H1 (cell line): Measurements from ENCODE around the gene CAMKK2. TPM values are rescaled to one million over a fixed set of nuclear protein-coding genes. Genes with fewer than 3 reads are reported as not detected.
"Not testable (repeated sequence)": the region's sequence is repeated elsewhere in the genome, so short reads cannot be mapped to it uniquely, and the experiment has no call there.

Experiments used
- CTCF ChIA-PET: fragments of 300-600 bp; sonication (Branson Sonifier 250); formaldehyde crosslinking; loops from one replicate; lab custom pipeline; 2021; ENCODE audit not compliant: partially characterized antibody; lab: Charles Lee
- POLR2A ChIA-PET: fragments of 300-600 bp; sonication (Branson Sonifier 250); formaldehyde crosslinking; loops from one replicate; lab custom pipeline; 2021; ENCODE audit warnings: inconsistent platforms; ENCODE audit not compliant: partially characterized antibody; lab: Charles Lee
- DNase-seq, 2 experiments: peaks; one replicate each; pipeline versions ENCODE4 v3.0.0 to v3.0.0-alpha.2; 2010 to 2022; ENCODE audit warnings: low spot score in 2 of 2, low read depth in 1 of 2, mixed read lengths in 1 of 2
- FAIRE-seq: peaks from 2 replicates; lab custom pipeline; 2011; peaks lifted over from hg19 to GRCh38; lab: Jason Lieb, UNC
- H2AFZ ChIP-seq: 2 replicates; pipeline ENCODE4 v1.8.1; 2012; ENCODE audit warnings: low read length, inconsistent platforms
- H2AK5ac ChIP-seq: 2 replicates; pipeline ENCODE4 v1.6.1; 2013; ENCODE audit warnings: low read depth, low read length
- H2BK120ac ChIP-seq: replicated peaks from 2 replicates; pipeline ENCODE3; 2013; ENCODE audit warnings: low read depth, low read length, inconsistent platforms
- H2BK12ac ChIP-seq: 2 replicates; pipeline ENCODE4 v1.6.1; 2013; ENCODE audit warnings: low read depth, low read length
- H2BK15ac ChIP-seq: 2 replicates; pipeline ENCODE4 v1.6.1; 2013; ENCODE audit warnings: low read length
- H2BK20ac ChIP-seq: 2 replicates; pipeline ENCODE4 v1.6.1; 2013; ENCODE audit warnings: low read length
- H2BK5ac ChIP-seq: 2 replicates; pipeline ENCODE4 v1.6.1; 2013; ENCODE audit warnings: low read depth, low read length
- H3K14ac ChIP-seq: 2 replicates; pipeline ENCODE4 v1.6.1; 2013; ENCODE audit warnings: inconsistent platforms; ENCODE audit not compliant: insufficient read length
- H3K18ac ChIP-seq: 2 replicates; pipeline ENCODE4 v1.6.1; 2013; ENCODE audit warnings: low read length; ENCODE audit errors: extremely low read depth
- H3K23ac ChIP-seq: 2 replicates; pipeline ENCODE4 v1.6.1; 2013; ENCODE audit warnings: inconsistent platforms; ENCODE audit not compliant: insufficient read length
- H3K23me2 ChIP-seq: 2 replicates; pipeline ENCODE4 v1.6.1; 2013; ENCODE audit warnings: low read depth, low read length
- H3K27ac ChIP-seq: 2 replicates; pipeline ENCODE4 v1.6.1; 2011; ENCODE audit warnings: low read depth, low read length, inconsistent platforms
- H3K27me3 ChIP-seq, 4 experiments: replicated peaks in 1 of 4; 1 replicate in 1 of 4; 2 replicates in 3 of 4; pipeline versions ENCODE4 v1.6.1 to v1.8.1; 2011 to 2013; ENCODE audit warnings: low read length in 3 of 4, mild to moderate bottlenecking in 3 of 4, inconsistent platforms in 2 of 4, mixed read lengths in 2 of 4, moderate library complexity in 1 of 4; ENCODE audit not compliant: control insufficient read depth in 3 of 4, insufficient read depth in 3 of 4; ENCODE audit errors: extremely low read depth in 1 of 4
- H3K36me3 ChIP-seq, 4 experiments: 2 replicates each; pipeline versions ENCODE4 v1.6.1 to v1.8.1; 2011 to 2013; ENCODE audit warnings: mild to moderate bottlenecking in 4 of 4, low read length in 3 of 4, moderate library complexity in 2 of 4, control low read depth in 1 of 4, inconsistent platforms in 1 of 4; ENCODE audit not compliant: insufficient read depth in 4 of 4, control insufficient read depth in 2 of 4
- H3K4ac ChIP-seq: replicated peaks from 2 replicates; pipeline ENCODE3; 2013; ENCODE audit warnings: low read length, low read depth, mixed read lengths, inconsistent platforms; ENCODE audit not compliant: insufficient read length
- H3K4me1 ChIP-seq, 4 experiments: replicated peaks in 1 of 4; 1 replicate in 1 of 4; 2 replicates in 3 of 4; pipeline versions ENCODE4 v1.6.1 to v1.8.1; 2011 to 2013; ENCODE audit warnings: low read length in 3 of 4, inconsistent platforms in 2 of 4, mixed read lengths in 1 of 4; ENCODE audit not compliant: insufficient read depth in 4 of 4, control insufficient read depth in 3 of 4
- H3K4me2 ChIP-seq, 2 experiments: 2 replicates each; pipeline versions ENCODE4 v1.6.1 to v1.8.1; 2011 to 2013; ENCODE audit warnings: low read depth in 2 of 2, low read length in 2 of 2, control low read depth in 1 of 2, inconsistent platforms in 1 of 2, mild to moderate bottlenecking in 1 of 2; ENCODE audit not compliant: insufficient read depth in 1 of 2
- H3K4me3 ChIP-seq, 4 experiments: fragments of 200-600, 300-600 bp in 1 of 4; sonication (generic), shearing (Covaris generic), sonication (Bioruptor Twin) in 1 of 4; 2 replicates each; pipeline versions ENCODE4 v1.5.1 to v1.8.1; 2011 to 2016; ENCODE audit warnings: low read length in 4 of 4, low read depth in 3 of 4, control low read depth in 2 of 4, inconsistent platforms in 2 of 4, mild to moderate bottlenecking in 2 of 4, mixed read lengths in 1 of 4, moderate library complexity in 1 of 4; ENCODE audit not compliant: insufficient read depth in 2 of 4; ENCODE audit errors: extremely low read depth in 1 of 4
- H3K56ac ChIP-seq: replicated peaks from 2 replicates; pipeline ENCODE3; 2013; ENCODE audit warnings: low read depth, mild to moderate bottlenecking, mixed read lengths, low read length, inconsistent platforms; ENCODE audit not compliant: insufficient read length
- H3K79me1 ChIP-seq: 2 replicates; pipeline ENCODE4 v1.6.1; 2013; ENCODE audit warnings: low read depth, low read length, control low read depth
- H3K79me2 ChIP-seq, 2 experiments: 2 replicates each; pipeline versions ENCODE4 v1.6.1 to v1.8.1; 2012 to 2013; ENCODE audit warnings: low read length in 2 of 2, mild to moderate bottlenecking in 2 of 2, inconsistent platforms in 1 of 2; ENCODE audit not compliant: insufficient read depth in 2 of 2, control insufficient read depth in 1 of 2
- H3K9ac ChIP-seq, 4 experiments: replicated peaks in 1 of 4; 1 replicate in 1 of 4; 2 replicates in 3 of 4; pipeline versions ENCODE4 v1.6.1 to v1.8.1; 2011 to 2013; ENCODE audit warnings: low read depth in 3 of 4, low read length in 3 of 4, control low read depth in 2 of 4, mild to moderate bottlenecking in 2 of 4, moderate library complexity in 2 of 4, inconsistent platforms in 1 of 4; ENCODE audit errors: extremely low read depth in 1 of 4
- H3K9me3 ChIP-seq, 2 experiments: 2 replicates each; pipeline versions ENCODE4 v1.6.1 to v1.8.1; 2012 to 2013; ENCODE audit warnings: mild to moderate bottlenecking in 2 of 2, moderate library complexity in 2 of 2, control low read depth in 1 of 2, inconsistent platforms in 1 of 2, low read depth in 1 of 2, low read length in 1 of 2, mixed read lengths in 1 of 2; ENCODE audit not compliant: insufficient read depth in 2 of 2
- H4K20me1 ChIP-seq, 2 experiments: replicated peaks in 1 of 2; 2 replicates each; pipeline versions ENCODE3 to v1.8.1; 2011 to 2013; ENCODE audit warnings: inconsistent platforms in 2 of 2, low read length in 2 of 2, mild to moderate bottlenecking in 1 of 2; ENCODE audit not compliant: insufficient read depth in 2 of 2, control insufficient read depth in 1 of 2
- H4K5ac ChIP-seq: 2 replicates; pipeline ENCODE4 v1.6.1; 2013; ENCODE audit warnings: low read length, low read depth, mixed read lengths, inconsistent platforms; ENCODE audit not compliant: insufficient read length
- H4K8ac ChIP-seq: 2 replicates; pipeline ENCODE4 v1.8.0; 2013; ENCODE audit warnings: mild to moderate bottlenecking, moderate library complexity, low read length, inconsistent platforms; ENCODE audit not compliant: insufficient read depth; ENCODE audit errors: extremely low read depth
- H4K91ac ChIP-seq: replicated peaks from 2 replicates; pipeline ENCODE3; 2013; ENCODE audit warnings: low read length, mixed read lengths, inconsistent platforms; ENCODE audit not compliant: insufficient read length
- CBX5 ChIP-seq: fragments of 300-800, 300-1000 bp; sonication (generic); IDR thresholded peaks from 2 replicates; pipeline ENCODE4 v1.7.1; 2016; ENCODE audit warnings: antibody characterized with exemption, low read length, low read depth
- CHD2 ChIP-seq: IDR thresholded peaks from 2 replicates; pipeline ENCODE4 v1.6.1; 2012; ENCODE audit warnings: low read length, improper control_type of control experiment
- CTCF ChIP-seq, 3 experiments: IDR thresholded peaks; 1 replicate in 2 of 3; 2 replicates in 1 of 3; pipeline versions ENCODE4 v1.5.1 to v1.6.1; 2011; ENCODE audit warnings: low read length in 3 of 3, mild to moderate bottlenecking in 3 of 3, inconsistent platforms in 2 of 3, low read depth in 1 of 3, moderate library complexity in 1 of 3; ENCODE audit not compliant: insufficient read depth in 1 of 3; ENCODE audit errors: control extremely low read depth in 1 of 3
- GTF2F1 ChIP-seq: IDR thresholded peaks from 2 replicates; pipeline ENCODE4 v1.6.1; 2012; ENCODE audit warnings: low read depth, low read length, improper control_type of control experiment, borderline replicate concordance
- RNF2 ChIP-seq: fragments of 200-900, 300-1000 bp; sonication (generic); IDR thresholded peaks from 2 replicates; pipeline ENCODE4 v1.7.1; 2016; ENCODE audit warnings: borderline replicate concordance, low read depth, mild to moderate bottlenecking, antibody characterized with exemption, low read length; ENCODE audit not compliant: poor library complexity, severe bottlenecking; ENCODE audit errors: missing control alignments
- SIRT6 ChIP-seq: IDR thresholded peaks from one replicate; pipeline ENCODE4 v1.7.1; 2012; ENCODE audit warnings: low read length, inconsistent platforms
- SUZ12 ChIP-seq: fragments of 200-600 bp; sonication (generic); IDR thresholded peaks from 2 replicates; pipeline ENCODE4 v1.6.1; 2012; ENCODE audit warnings: mild to moderate bottlenecking, inconsistent platforms, low read length, moderate library complexity, mixed read lengths
- YY1 ChIP-seq: IDR thresholded peaks from 2 replicates; pipeline ENCODE4 v1.6.1; 2011; ENCODE audit warnings: low read depth, mild to moderate bottlenecking, low read length
- WGBS, 2 experiments: shearing (Covaris generic) in 1 of 2; methylation state at CpG; one replicate each; pipeline versions ENCODE4 v1.1.6 to v1.1.7; 2013 to 2015; ENCODE audit warnings: low lambda C conversion rate in 2 of 2, mixed read lengths in 2 of 2, inconsistent platforms in 1 of 2, low coverage in 1 of 2, missing lambda C conversion rate in 1 of 2; ENCODE audit not compliant: insufficient replicate concordance in 2 of 2, insufficient coverage in 1 of 2, insufficient read length in 1 of 2; ENCODE audit errors: extremely low coverage in 1 of 2, missing lambda C conversion rate in 1 of 2; 5-methylcytosine and 5-hydroxymethylcytosine counted together
- polyA plus RNA-seq, 7 experiments: library from polyadenylated mRNA; depleted of rRNA in 3 of 7; stranded (reverse) in 5 of 7; unstranded in 2 of 7; fragments of >200 nt in 5 of 7; fragments of 200-250 nt in 2 of 7; gene quantifications; 1 replicate in 5 of 7; 2 replicates in 1 of 7; 4 replicates in 1 of 7; pipeline versions ENCODE4 v1.2.1 to v1.2.3, GENCODE V29; 2011 to 2013; ENCODE audit warnings: missing spikeins in 2 of 7, mixed read lengths in 2 of 7
- total RNA-seq: library from RNA; stranded (reverse); fragmentation: NEBNext Ultra II Directional; extraction: Animal tissue kit (Norgen Biotek cat#: 25700); gene quantifications from 2 replicates; pipeline ENCODE4 v1.2.1, GENCODE V29; 2021

Gene CAMKK2
- total and polyA plus RNA-seq, 2 of the 8 experiments (the other 6 are each of a cell fraction or from before 2014, with no cell fraction given) = 29.6 to 30.6 TPM

- no peak for TF ChIP-seq CTCF (IDR thresholded peaks at IDR 0.05; ENCODE audit: control extremely low read depth in 1 of 3, insufficient read depth in 1 of 3, low read depth in 1 of 3, low read length in 3 of 3)
- TF ChIP-seq CHD2 = no peak
- TF ChIP-seq RNF2 = no peak
- no peak for TF ChIP-seq GTF2F1
- TF ChIP-seq CBX5 = no peak
- no peak for TF ChIP-seq YY1
- no peak for TF ChIP-seq SIRT6
- TF ChIP-seq SUZ12 = no peak
Measured at GRCh38 chr12:121314431-121314830, 17.9 kb upstream of the CAMKK2 start (continued).

GRCh38 chr12:121310231-121310630 lies 13.7 kb upstream of the CAMKK2 start:
- H3K79me2 ChIP-seq, H2BK5ac ChIP-seq, H3K9me3 ChIP-seq, H3K27ac ChIP-seq, H2BK15ac ChIP-seq, H3K4me1 ChIP-seq, H3K56ac ChIP-seq, DNase-seq, H3K23ac ChIP-seq, H3K23me2 ChIP-seq, H4K91ac ChIP-seq, H2BK12ac ChIP-seq, FAIRE-seq, H3K79me1 ChIP-seq, H4K5ac ChIP-seq, H3K14ac ChIP-seq, H3K18ac ChIP-seq, H4K20me1 ChIP-seq, H4K8ac ChIP-seq, H2AK5ac ChIP-seq, H3K27me3 ChIP-seq, H2AFZ ChIP-seq, H3K4ac ChIP-seq, H3K4me3 ChIP-seq, H3K9ac ChIP-seq, H2BK120ac ChIP-seq, H3K4me2 ChIP-seq, H2BK20ac ChIP-seq: not testable (repeated sequence)
- peaks cover 2 to 18% (median 8%) of the 10 kb centered on the region in 4 experiments; a peak in 5 of 8 replicates for H3K36me3 ChIP-seq
- 100% methylated on average over 1 of the region's 1 CpG; no CpG with 5 or more reads in 1 of the 2 experiments for WGBS, 2 experiments
- POLR2A ChIA-PET = interaction anchor here (1.4 kb wide), 1 partner anchor 19 kb away, joined by 4 read pairs; no protein-coding TSS in a partner anchor
- CTCF ChIA-PET = interaction anchor here (0.7 to 1.4 kb wide), 3 partner anchors 23 to 434 kb away, joined by 3 to 7 read pairs (median 3); no protein-coding TSS in a partner anchor
